ENCODE measurements around the gene TOP2B.

TOP2B gene

DNA sequence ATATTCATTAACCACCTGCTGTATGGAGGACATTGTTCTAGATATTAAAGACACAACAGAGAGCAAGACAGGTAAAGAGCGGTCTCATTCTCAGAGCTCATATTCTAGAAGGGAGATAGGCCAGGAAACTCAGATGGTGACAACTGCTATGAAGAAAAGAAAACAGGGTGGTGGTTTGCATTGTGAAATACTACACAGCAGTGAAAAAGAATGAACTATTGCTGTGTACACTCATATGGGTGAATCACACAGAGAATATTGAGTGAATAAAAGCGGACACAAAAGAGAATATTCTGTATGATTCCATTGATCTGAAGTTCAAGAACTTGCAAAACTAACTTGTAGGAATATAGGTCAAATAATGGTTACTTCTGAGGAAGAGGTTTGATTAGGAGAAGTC is 76.7 kb downstream of the TOP2B start:
- TF ChIP-seq, protein P1, sequence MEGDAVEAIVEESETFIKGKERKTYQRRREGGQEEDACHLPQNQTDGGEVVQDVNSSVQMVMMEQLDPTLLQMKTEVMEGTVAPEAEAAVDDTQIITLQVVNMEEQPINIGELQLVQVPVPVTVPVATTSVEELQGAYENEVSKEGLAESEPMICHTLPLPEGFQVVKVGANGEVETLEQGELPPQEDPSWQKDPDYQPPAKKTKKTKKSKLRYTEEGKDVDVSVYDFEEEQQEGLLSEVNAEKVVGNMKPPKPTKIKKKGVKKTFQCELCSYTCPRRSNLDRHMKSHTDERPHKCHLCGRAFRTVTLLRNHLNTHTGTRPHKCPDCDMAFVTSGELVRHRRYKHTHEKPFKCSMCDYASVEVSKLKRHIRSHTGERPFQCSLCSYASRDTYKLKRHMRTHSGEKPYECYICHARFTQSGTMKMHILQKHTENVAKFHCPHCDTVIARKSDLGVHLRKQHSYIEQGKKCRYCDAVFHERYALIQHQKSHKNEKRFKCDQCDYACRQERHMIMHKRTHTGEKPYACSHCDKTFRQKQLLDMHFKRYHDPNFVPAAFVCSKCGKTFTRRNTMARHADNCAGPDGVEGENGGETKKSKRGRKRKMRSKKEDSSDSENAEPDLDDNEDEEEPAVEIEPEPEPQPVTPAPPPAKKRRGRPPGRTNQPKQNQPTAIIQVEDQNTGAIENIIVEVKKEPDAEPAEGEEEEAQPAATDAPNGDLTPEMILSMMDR (IDR thresholded peaks at IDR 0.05; ENCODE audit: extremely low read depth, missing control alignments), result no peak
- no peak for DNase-seq (ENCODE audit: low spot score)

DNA sequence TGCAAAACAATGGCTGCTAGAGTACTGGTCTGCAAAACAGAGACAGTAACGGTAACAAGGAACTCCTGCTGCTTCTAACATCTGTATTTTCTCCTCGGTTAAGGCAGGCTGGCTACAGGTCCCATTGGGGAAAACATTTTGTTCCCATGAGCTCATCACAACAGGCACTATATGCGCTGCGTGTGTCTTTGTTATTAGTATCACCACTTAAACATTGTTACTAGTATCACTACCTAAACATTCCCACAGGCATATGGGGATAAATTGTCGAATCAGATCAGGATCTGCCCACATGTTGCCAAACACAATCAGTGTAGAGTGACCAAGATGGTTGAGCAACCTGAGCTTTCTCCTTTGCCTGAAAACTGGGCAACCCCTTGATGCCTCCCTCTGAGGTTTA is 77.2 kb downstream of the TOP2B start:
- TF ChIP-seq, protein P1 (IDR thresholded peaks at IDR 0.05; ENCODE audit: extremely low read depth, missing control alignments), result no peak

GRCh38 chr3:25587094-25587493 is 77.6 kb downstream of the TOP2B start:
- TF ChIP-seq, protein P1 (IDR thresholded peaks at IDR 0.05; ENCODE audit: extremely low read depth, missing control alignments), result no peak
- no peak for DNase-seq (ENCODE audit: low spot score)

More for the DNA sequence above, 77.2 kb downstream of the TOP2B start:
- no peak for DNase-seq (ENCODE audit: low spot score)

- DNase-seq (ENCODE audit: low spot score), result no peak
- TF ChIP-seq, protein P1 (IDR thresholded peaks at IDR 0.05; ENCODE audit: extremely low read depth, missing control alignments), result no peak
These were observed 78.2 kb downstream of the TOP2B start for GRCh38 chr3:25586553-25586952.

DNA sequence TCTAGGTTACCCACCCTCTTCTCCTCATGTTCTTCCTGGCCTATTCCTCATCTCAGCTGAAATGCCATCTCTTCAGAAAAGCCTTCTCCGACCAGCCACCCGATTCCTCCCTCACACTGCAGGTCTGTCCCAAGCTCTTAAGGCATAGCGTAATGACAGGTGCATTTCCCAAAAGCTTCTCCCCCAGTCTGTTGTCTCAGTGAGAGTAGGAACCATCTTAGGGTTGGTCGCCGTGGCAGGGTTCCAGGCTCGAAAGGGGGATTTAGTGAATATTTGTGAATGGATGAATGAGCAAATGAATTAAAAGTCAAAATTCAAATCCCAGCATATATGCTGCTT is 78.6 kb downstream of the TOP2B start:
- TF ChIP-seq, protein P1 (IDR thresholded peaks at IDR 0.05; ENCODE audit: extremely low read depth, missing control alignments), result no peak
- DNase-seq (ENCODE audit: low spot score), result no peak

DNA sequence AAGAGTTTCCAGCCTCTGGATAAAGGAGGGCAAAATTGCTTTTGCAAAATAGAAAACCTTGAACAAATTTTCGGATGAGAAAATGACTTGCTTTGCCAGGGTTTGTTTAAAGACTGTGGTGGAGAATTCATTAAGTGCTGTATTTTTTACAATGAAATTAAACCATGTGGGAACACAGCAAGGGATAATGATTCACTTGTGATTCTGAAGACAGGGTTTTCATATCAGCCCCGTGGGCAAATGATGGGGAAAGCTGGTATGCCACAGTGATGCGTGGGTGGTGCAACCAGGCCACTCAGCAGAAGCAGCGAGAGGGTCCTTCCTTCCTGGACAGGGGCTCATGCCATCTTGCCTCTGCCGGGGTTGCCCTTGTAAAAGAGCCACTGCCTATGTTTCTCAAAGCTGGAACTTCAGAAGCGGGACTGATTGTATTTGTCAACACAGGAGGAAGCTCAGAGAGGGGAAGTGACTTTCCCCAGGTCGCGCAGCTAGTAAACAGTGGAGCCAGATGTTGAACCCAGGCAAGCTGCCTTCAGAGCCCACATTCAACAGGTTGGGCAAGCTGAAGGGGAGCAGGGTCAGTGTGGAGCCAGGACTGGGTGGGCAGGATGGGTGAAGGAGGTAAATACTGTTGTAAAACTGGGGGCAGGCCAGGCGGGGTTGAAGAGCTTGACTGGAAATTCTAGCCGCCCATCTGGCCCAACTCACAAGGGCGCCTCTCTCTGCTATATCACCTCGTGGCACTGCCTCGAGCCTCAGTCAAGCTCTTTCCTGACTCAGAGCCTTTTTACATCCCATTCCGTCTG is 79.1 kb downstream of the TOP2B start:
- no peak for DNase-seq (ENCODE audit: low spot score)
- TF ChIP-seq, protein P1 (IDR thresholded peaks at IDR 0.05; ENCODE audit: extremely low read depth, missing control alignments), result no peak

DNA sequence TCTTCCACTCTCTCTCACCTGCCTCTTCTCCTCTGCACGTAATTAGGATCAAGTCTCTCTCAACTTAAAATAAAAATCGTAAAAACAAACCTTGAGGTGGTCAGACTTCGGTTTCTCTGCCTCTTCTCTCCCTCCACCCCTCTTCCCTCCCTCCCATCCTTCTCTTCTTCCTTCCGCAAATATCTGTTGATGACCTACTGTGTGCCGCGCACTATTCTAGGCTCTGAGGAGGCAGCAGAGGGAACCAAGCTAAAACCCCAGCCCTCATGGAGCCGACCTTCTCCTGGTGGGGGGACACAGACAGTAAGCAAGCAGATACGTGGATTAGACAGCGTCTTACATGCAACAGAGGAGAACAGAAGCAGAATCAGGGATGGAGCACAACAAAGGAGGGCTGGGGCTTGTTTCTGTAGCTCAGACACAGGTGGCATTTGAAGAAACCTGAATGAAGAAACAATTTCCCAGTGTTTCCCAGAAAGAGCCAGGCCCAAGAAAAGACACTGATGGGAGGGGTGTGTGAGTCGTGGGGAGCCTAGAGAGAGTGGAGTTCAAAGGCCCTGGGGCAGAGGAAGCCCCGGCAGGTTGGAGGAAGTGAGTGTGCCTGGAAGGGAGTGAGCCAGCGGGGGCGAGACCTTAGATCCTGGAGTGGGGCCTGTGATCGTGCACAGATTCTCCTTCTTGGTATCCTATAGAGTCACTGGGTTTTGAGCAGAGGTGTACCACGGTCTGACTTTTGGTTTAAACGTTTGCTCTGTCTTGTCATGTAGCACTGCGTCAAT is 80.5 kb downstream of the TOP2B start:
- TF ChIP-seq, protein P1 (IDR thresholded peaks at IDR 0.05; ENCODE audit: extremely low read depth, missing control alignments), result no peak
- DNase-seq (ENCODE audit: low spot score), result no peak

All from GM20000 (cell line).